ENCODE measurements around the gene SEC14L6. TPM values are rescaled to one million over a fixed set of nuclear protein-coding genes. Genes with fewer than 3 reads are reported as not detected.
A peak's percentile ranks its signal among the peaks of the same experiment; 100 is the strongest.
"Not testable (repeated sequence)": the region's sequence is repeated elsewhere in the genome, so short reads cannot be mapped to it uniquely, and the experiment has no call there.

Gene SEC14L6
- total RNA-seq, 1 donor from 2014 or later = 4.8 TPM

DNA sequence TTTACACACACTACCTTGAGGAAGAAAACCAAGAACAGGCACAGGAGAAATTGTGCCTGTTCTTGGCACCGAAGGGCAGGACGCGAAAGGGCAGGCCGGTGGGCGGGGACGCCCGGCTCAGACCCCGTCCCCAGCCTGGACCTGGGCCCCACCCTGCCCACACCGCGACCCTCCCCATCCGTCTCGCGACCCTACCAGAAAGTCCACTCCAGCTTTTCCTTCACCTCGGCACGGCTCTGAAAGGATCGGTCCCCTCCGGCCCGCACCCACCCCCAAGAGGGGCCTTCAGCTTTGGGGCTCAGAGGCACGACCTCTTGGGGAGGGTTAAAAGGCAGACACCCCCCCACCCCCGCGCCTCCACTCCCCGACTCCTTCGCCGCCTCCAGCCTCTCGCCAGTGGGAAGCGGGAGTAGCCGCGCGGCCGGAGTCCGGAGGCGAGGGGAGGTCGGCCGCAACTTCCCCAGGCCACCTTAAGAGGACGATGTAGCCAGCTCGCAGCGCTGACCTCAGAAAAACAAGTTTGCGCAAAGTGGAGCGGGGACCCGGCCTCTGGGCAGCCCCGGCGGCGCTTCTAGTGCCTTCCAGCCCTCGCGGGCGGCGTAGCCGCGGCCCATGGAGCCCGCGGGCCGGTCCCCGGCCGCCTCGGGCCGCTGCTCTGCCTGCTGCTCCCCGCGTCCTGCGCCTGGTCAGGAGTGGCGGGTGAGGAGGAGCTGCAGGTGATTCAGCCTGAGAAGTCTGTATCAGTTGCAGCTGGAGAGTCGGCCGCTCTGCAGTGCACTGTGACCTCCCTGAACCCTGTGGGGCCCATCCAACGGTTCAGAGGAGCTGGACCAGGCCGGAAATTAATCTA, 4.4 kb downstream of the SEC14L6 start:
- no peaks in the 10 kb centered on the region for H3K36me3 Mint-ChIP-seq (ENCODE audit: insufficient read depth)
- H3K9me3 Mint-ChIP-seq (ENCODE audit: low read depth) = no peaks in the 10 kb centered on the region
- peak overlapping the region; percentile 72 for H3K4me3 Mint-ChIP-seq (ENCODE audit: low read depth)
- peak; percentile 28 for DNase-seq (ENCODE audit: low spot score, unreplicated experiment)
- peak overlapping the region; percentile 71 for H3K27ac Mint-ChIP-seq
- TF ChIP-seq, protein P1, sequence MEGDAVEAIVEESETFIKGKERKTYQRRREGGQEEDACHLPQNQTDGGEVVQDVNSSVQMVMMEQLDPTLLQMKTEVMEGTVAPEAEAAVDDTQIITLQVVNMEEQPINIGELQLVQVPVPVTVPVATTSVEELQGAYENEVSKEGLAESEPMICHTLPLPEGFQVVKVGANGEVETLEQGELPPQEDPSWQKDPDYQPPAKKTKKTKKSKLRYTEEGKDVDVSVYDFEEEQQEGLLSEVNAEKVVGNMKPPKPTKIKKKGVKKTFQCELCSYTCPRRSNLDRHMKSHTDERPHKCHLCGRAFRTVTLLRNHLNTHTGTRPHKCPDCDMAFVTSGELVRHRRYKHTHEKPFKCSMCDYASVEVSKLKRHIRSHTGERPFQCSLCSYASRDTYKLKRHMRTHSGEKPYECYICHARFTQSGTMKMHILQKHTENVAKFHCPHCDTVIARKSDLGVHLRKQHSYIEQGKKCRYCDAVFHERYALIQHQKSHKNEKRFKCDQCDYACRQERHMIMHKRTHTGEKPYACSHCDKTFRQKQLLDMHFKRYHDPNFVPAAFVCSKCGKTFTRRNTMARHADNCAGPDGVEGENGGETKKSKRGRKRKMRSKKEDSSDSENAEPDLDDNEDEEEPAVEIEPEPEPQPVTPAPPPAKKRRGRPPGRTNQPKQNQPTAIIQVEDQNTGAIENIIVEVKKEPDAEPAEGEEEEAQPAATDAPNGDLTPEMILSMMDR (IDR thresholded peaks at IDR 0.05; ENCODE audit: unreplicated experiment) = no peak
- peaks cover 16% of the 10 kb centered on the region for H3K27me3 Mint-ChIP-seq
- H3K4me1 Mint-ChIP-seq (ENCODE audit: low read depth) = peaks cover 4% of the 10 kb centered on the region

DNA sequence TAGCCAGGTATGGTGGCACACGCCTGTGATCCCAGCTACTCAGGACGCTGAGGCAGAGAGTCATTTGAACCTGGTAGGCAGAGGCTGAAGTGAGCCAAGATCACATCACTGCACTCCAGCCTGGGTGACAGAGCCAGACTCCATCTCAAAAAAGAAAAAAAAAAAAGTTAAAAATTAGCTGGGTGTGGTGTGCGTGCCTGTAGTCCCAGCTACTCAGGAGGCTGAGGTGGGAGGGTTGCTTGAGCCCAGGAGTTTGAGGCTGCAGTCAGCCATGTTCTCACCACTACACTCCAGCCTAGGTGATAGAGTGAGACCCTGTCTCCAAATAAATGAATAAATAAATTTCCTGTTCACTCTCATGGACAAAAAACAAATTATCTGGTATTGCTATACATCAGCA, 5.0 kb downstream of the SEC14L6 start:
- not testable (repeated sequence) for H3K9me3 Mint-ChIP-seq (ENCODE audit: low read depth); H3K4me1 Mint-ChIP-seq (ENCODE audit: low read depth); DNase-seq (ENCODE audit: low spot score, unreplicated experiment); H3K36me3 Mint-ChIP-seq (ENCODE audit: insufficient read depth)
- Mint-ChIP-seq H3K27ac (peak overlapping the region; percentile 71), H3K4me3 (ENCODE audit: low read depth) (peak overlapping the region; percentile 72), H3K27me3 (peaks cover 11% of the 10 kb centered on the region)

DNA sequence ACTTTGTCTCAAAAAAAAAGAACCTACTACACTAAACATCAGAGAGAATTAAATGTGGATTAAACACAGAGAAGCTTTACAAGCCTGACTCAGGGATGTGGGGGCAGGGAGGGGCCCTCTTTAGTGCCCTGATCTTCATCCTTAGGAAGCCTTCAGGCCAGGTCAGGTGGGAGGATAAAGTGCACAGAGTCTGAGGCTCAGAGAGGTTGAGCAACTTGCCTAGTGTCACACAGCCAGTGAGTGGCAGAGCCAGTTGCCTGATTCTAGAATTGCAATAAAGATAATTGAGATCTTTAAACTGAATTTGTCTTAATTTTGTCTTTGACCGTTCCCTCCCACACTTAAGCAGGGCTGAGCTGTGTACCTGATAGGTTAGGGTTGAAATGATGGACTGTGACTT, 7.2 kb downstream of the SEC14L6 start:
- peaks cover 4% of the 10 kb centered on the region for H3K4me1 Mint-ChIP-seq (ENCODE audit: low read depth)
- no peaks in the 10 kb centered on the region for H3K36me3 Mint-ChIP-seq (ENCODE audit: insufficient read depth)
- no peaks in the 10 kb centered on the region for H3K9me3 Mint-ChIP-seq (ENCODE audit: low read depth)
- TF ChIP-seq, protein P1 (IDR thresholded peaks at IDR 0.05; ENCODE audit: unreplicated experiment) = no peak
- H3K27ac Mint-ChIP-seq = no peak overlapping the region
- H3K27me3 Mint-ChIP-seq = peaks cover 6% of the 10 kb centered on the region
- H3K4me3 Mint-ChIP-seq (ENCODE audit: low read depth) = no peak overlapping the region
- no peak for DNase-seq (ENCODE audit: low spot score, unreplicated experiment)

DNA sequence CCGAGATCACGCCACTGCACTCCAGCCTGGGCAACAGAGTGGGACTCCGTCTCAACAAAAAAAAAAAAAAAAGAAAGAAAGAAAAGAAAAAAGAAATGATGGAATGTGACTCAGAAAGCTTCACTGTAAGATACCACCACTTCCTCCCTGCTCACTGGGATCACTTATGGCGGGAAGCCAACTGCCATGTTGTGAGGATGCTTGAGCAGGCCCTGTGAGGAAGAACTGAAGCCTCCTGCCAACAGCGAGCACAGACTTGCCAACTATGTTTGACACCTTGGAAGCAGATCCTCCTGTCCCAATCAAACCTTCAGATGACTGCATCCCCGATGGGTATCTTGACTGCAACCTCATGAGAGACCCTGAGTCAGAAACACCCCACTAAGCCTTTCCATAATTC, 8.3 kb downstream of the SEC14L6 start:
- Mint-ChIP-seq H3K27ac (no peak overlapping the region), H3K4me1 (ENCODE audit: low read depth) (peaks cover 4% of the 10 kb centered on the region), H3K36me3 (ENCODE audit: insufficient read depth) (no peaks in the 10 kb centered on the region), H3K4me3 (ENCODE audit: low read depth) (no peak overlapping the region), H3K27me3 (peaks cover 3% of the 10 kb centered on the region), H3K9me3 (ENCODE audit: low read depth) (no peaks in the 10 kb centered on the region)
- DNase-seq (ENCODE audit: low spot score, unreplicated experiment) = no peak
- TF ChIP-seq, protein P1 (IDR thresholded peaks at IDR 0.05; ENCODE audit: unreplicated experiment) = no peak

DNA sequence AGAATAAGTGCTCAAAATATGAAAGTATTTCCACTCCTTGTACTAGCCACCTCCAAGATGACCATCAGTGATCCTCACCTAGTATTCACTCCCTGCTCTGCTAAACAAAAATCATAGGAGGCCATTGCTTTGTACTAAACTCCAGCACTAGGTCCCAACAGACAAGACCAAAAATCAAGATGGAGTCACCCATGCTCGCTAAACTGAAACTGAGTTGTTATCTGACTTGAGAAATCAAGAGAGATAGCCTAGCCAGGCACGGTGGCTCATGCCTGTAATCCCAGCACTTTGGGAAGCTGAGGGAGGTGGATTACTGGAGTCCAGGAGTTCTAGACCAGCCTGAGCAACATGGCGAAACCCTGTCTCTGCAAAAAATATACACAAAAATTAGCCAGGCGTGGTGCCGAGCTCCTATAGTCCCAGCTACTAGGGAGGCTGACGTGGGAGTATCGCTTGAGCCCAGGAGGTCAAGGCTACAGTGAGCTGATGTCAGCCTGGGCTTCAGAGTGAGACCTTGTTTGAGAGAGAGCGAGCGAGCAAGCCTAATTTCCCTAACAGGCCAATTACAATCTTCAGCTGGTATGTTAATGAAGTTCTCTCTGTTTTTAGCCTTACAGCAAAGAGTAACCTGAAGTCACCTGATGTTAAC, 9.3 kb downstream of the SEC14L6 start:
- DNase-seq (ENCODE audit: low spot score, unreplicated experiment) = no peak
- no peak overlapping the region for H3K4me3 Mint-ChIP-seq (ENCODE audit: low read depth)
- no peaks in the 10 kb centered on the region for H3K9me3 Mint-ChIP-seq (ENCODE audit: low read depth)
- peaks cover 1% of the 10 kb centered on the region for H3K4me1 Mint-ChIP-seq (ENCODE audit: low read depth)
- TF ChIP-seq, protein P1 (IDR thresholded peaks at IDR 0.05; ENCODE audit: unreplicated experiment) = no peak
- no peaks in the 10 kb centered on the region for H3K36me3 Mint-ChIP-seq (ENCODE audit: insufficient read depth)
- H3K27me3 Mint-ChIP-seq = no peaks in the 10 kb centered on the region
- H3K27ac Mint-ChIP-seq = no peak overlapping the region

Measured in progenitor cell of endocrine pancreas (in vitro differentiated cells).